IMR-90 (cell line): ENCODE measurements around the gene MLKL. TPM values are rescaled to one million over a fixed set of nuclear protein-coding genes. Genes with fewer than 3 reads are reported as not detected.

Experiments used
- ATAC-seq: fragments of 200-7000 bp; cut with Tn5 transposase; 2 replicates; pipeline ENCODE4 v1.9.1; 2020; ENCODE audit warnings: low read depth, mild to moderate bottlenecking, moderate library complexity
- BruUV-seq: library from RNA; stranded (reverse); fragments of 400-500 nt; replicated peaks from 2 replicates; lab custom pipeline; 2021; lab: Mats Ljungman, UMichigan
- CTCF ChIA-PET: fragments of 300-600 bp; formaldehyde crosslinking; extraction: SDS; loops from one replicate; lab custom pipeline; 2021; ENCODE audit warnings: antibody characterized with exemption; lab: Yijun Ruan, JAX
- POLR2A ChIA-PET: fragments of 300-600 bp; sonication (Branson Sonifier 250); formaldehyde crosslinking; loops from one replicate; lab custom pipeline; 2022; ENCODE audit warnings: antibody characterized with exemption; ENCODE audit not compliant: unreplicated experiment; lab: Charles Lee
- DNase-seq: peaks from one replicate; pipeline ENCODE4 v3.0.0; 2013
- H2AFZ ChIP-seq: replicated peaks from 2 replicates; pipeline ENCODE3; 2013; ENCODE audit warnings: low read length, mild to moderate bottlenecking; ENCODE audit not compliant: poor library complexity
- H2AK5ac ChIP-seq: 2 replicates; pipeline ENCODE4 v1.6.1; 2013; ENCODE audit warnings: low read depth, low read length, inconsistent platforms
- H2AK9ac ChIP-seq: replicated peaks from 2 replicates; pipeline ENCODE3; 2013; ENCODE audit warnings: mild to moderate bottlenecking, low read depth, low read length, moderate library complexity; ENCODE audit not compliant: poor library complexity
- H2BK120ac ChIP-seq: 2 replicates; pipeline ENCODE4 v1.6.1; 2013; ENCODE audit warnings: low read depth, low read length, inconsistent platforms
- H2BK15ac ChIP-seq: 3 replicates; pipeline ENCODE4 v1.6.1; 2013; ENCODE audit warnings: low read depth, low read length, inconsistent platforms
- H2BK20ac ChIP-seq: 2 replicates; pipeline ENCODE4 v1.6.1; 2013; ENCODE audit warnings: low read depth, mild to moderate bottlenecking, inconsistent platforms, low read length, moderate library complexity
- H2BK5ac ChIP-seq: 2 replicates; pipeline ENCODE4 v1.6.1; 2013; ENCODE audit warnings: mild to moderate bottlenecking, low read depth, low read length, inconsistent platforms; ENCODE audit not compliant: poor library complexity, severe bottlenecking
- H3K14ac ChIP-seq: replicated peaks from 2 replicates; pipeline ENCODE4 v1.6.1; 2013; ENCODE audit warnings: low read depth, low read length, inconsistent platforms
- H3K18ac ChIP-seq: 2 replicates; pipeline ENCODE4 v1.6.1; 2013; ENCODE audit warnings: low read depth, low read length, control low read depth
- H3K23ac ChIP-seq: 2 replicates; pipeline ENCODE4 v1.6.1; 2013; ENCODE audit warnings: low read depth, low read length, inconsistent platforms
- H3K27ac ChIP-seq: 2 replicates; pipeline ENCODE4 v1.5.1; 2013; ENCODE audit warnings: mild to moderate bottlenecking, control low read depth, low read length; ENCODE audit not compliant: insufficient read depth
- H3K27me3 ChIP-seq: 2 replicates; pipeline ENCODE4 v1.6.1; 2013; ENCODE audit warnings: low read length; ENCODE audit not compliant: control insufficient read depth, insufficient read depth
- H3K36me3 ChIP-seq: 2 replicates; pipeline ENCODE4 v1.6.1; 2013; ENCODE audit warnings: low read length, mixed read lengths; ENCODE audit not compliant: control insufficient read depth, insufficient read depth
- H3K4ac ChIP-seq: 2 replicates; pipeline ENCODE4 v1.6.1; 2013; ENCODE audit warnings: low read depth, low read length, inconsistent platforms
- H3K4me1 ChIP-seq: 2 replicates; pipeline ENCODE4 v1.6.1; 2013; ENCODE audit warnings: low read length, mixed read lengths; ENCODE audit not compliant: control insufficient read depth, insufficient read depth
- H3K4me2 ChIP-seq: 2 replicates; pipeline ENCODE4 v1.6.1; 2013; ENCODE audit warnings: low read depth, mild to moderate bottlenecking, control low read depth, low read length, moderate library complexity
- H3K4me3 ChIP-seq: 2 replicates; pipeline ENCODE4 v1.5.1; 2013; ENCODE audit warnings: low read depth, mild to moderate bottlenecking, control low read depth, low read length, moderate library complexity; ENCODE audit not compliant: insufficient read depth
- H3K56ac ChIP-seq: 2 replicates; pipeline ENCODE4 v1.6.1; 2013; ENCODE audit warnings: low read length, inconsistent platforms; ENCODE audit not compliant: insufficient read depth; ENCODE audit errors: extremely low read depth
- H3K79me1 ChIP-seq, 2 experiments: 2 replicates each; pipeline ENCODE4 v1.6.1; 2013; ENCODE audit warnings: low read length in 2 of 2, inconsistent platforms in 1 of 2, low read depth in 1 of 2
- H3K9ac ChIP-seq: 2 replicates; pipeline ENCODE4 v1.6.1; 2013; ENCODE audit warnings: low read depth, low read length, control low read depth
- H3K9me1 ChIP-seq: 2 replicates; pipeline ENCODE4 v1.6.1; 2013; ENCODE audit warnings: low read length, inconsistent platforms; ENCODE audit not compliant: insufficient read depth
- H3K9me3 ChIP-seq: 2 replicates; pipeline ENCODE4 v1.6.1; 2013; ENCODE audit warnings: low read length; ENCODE audit not compliant: control insufficient read depth, insufficient read depth
- H4K20me1 ChIP-seq: 2 replicates; pipeline ENCODE4 v1.6.1; 2013; ENCODE audit warnings: low read length, inconsistent platforms; ENCODE audit not compliant: insufficient read depth
- H4K5ac ChIP-seq: 2 replicates; pipeline ENCODE4 v1.6.1; 2013; ENCODE audit warnings: mild to moderate bottlenecking, low read depth, low read length, control low read depth
- H4K8ac ChIP-seq, 2 experiments: 2 replicates each; pipeline ENCODE4 v1.6.1; 2013; ENCODE audit warnings: low read depth in 2 of 2, low read length in 2 of 2, control low read depth in 1 of 2, inconsistent platforms in 1 of 2
- H4K91ac ChIP-seq: 2 replicates; pipeline ENCODE4 v1.6.1; 2013; ENCODE audit warnings: low read depth, low read length, inconsistent platforms; ENCODE audit not compliant: insufficient read depth
- MXI1 ChIP-seq: IDR thresholded peaks from 2 replicates; pipeline ENCODE4 v1.6.1; 2012; ENCODE audit warnings: low read depth, mild to moderate bottlenecking, low read length, moderate library complexity, borderline replicate concordance
- POLR2A ChIP-seq: IDR thresholded peaks from 2 replicates; pipeline ENCODE4 v1.6.1; 2012; ENCODE audit warnings: mild to moderate bottlenecking, low read depth, low read length
- WGBS, 2 experiments: methylation state at CpG; one replicate each; pipeline versions ENCODE4 v1.1.5 to v1.1.7; 2013; ENCODE audit warnings: missing lambda C conversion rate in 2 of 2; ENCODE audit not compliant: insufficient read length in 1 of 2; ENCODE audit errors: extremely low coverage in 2 of 2; 5-methylcytosine and 5-hydroxymethylcytosine counted together
- dilution Hi-C: fragments of 300-500 bp; cut with HindIII; formaldehyde crosslinking; loops from one replicate; pipeline ENCODE4 v1.14.3; 2018; ENCODE audit warnings: low sequenced_read_pairs; ENCODE audit not compliant: unreplicated experiment
- in situ Hi-C: fragments of 300-500 bp; cut with MboI; formaldehyde crosslinking; loops from 3 replicates; pipeline ENCODE4 v1.14.3; 2019; ENCODE audit warnings: low sequenced_read_pairs, inconsistent platforms, mixed read lengths
- intact Hi-C: fragments of 100-400 bp; cut with micrococcal nuclease; formaldehyde crosslinking; loops from 2 replicates; pipeline ENCODE4 v1.10.0; 2022
- polyA plus RNA-seq, 3 experiments: library from polyadenylated mRNA; depleted of rRNA; stranded (reverse); fragments of >200 nt; gene quantifications; 2 replicates each; pipeline ENCODE4 v1.2.3, GENCODE V29; 2012; ENCODE audit warnings: low replicate concordance in 1 of 3
- total RNA-seq: library from RNA; depleted of rRNA; stranded (reverse); fragments of >200 nt; gene quantifications from 2 replicates; pipeline ENCODE4 v1.2.3, GENCODE V29; 2012
- TF ChIP-seq, protein P1 (sequence below): fragments of 150-350 bp; IDR thresholded peaks from 2 replicates; pipeline ENCODE4 v1.6.1; 2016; ENCODE audit warnings: low read depth, mild to moderate bottlenecking, low read length, moderate library complexity, borderline replicate concordance

The MLKL gene
- total and polyA plus RNA-seq, 2 of the 4 experiments (the other 2 are of a cell fraction) = 3.6 to 4.5 TPM

DNA sequence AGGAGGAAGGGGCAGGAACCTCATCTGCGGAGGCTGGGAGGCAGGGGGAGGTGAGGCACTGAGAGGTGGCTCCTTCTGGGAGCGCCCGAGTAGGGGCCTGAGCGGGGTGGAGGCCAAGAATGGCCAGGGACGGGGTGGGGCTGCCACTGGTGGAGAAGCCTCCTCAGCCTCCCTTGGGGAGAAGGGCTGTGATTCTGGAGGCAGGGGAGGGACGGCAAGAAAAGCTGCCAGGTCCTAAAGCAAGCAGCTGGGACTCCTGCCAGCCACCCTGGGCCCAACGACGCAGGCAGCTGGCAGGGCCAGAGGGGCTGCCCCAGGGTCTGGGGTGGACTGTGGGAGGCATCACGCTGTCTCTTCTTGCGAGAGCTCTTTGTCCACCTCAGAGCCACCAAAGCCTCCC is 12.7 kb upstream of the MLKL start:
- ATAC-seq = no peak
- CTCF ChIA-PET = interaction anchor here (1.0 to 4.1 kb wide), 2 partner anchors 16 to 149 kb away, joined by 3 to 36 read pairs; no protein-coding TSS in a partner anchor
- BruUV-seq = no TSS peak

More for the DNA sequence above, 12.7 kb upstream of the MLKL start:
- no peaks in the 10 kb centered on the region for H3K79me1 ChIP-seq
- no peak overlapping the region for H3K4me2 ChIP-seq
- no peak overlapping the region for H3K4me3 ChIP-seq
- no peak overlapping the region for H2AFZ ChIP-seq
- H3K9me3 ChIP-seq = no peaks in the 10 kb centered on the region
- H3K9me1 ChIP-seq = no peaks in the 10 kb centered on the region
- H3K36me3 ChIP-seq = no peaks in the 10 kb centered on the region
- no peak overlapping the region for H2AK5ac ChIP-seq
- H3K9ac ChIP-seq = no peak overlapping the region
- H4K91ac ChIP-seq = no peak overlapping the region
- no peak overlapping the region for H2BK20ac ChIP-seq
- no peak overlapping the region for H2BK120ac ChIP-seq
- H2AK9ac ChIP-seq = no peak overlapping the region
- dilution Hi-C loops = no loop called here
- TF ChIP-seq MXI1 = no peak
- TF ChIP-seq POLR2A = no peak
- TF ChIP-seq, protein P1, sequence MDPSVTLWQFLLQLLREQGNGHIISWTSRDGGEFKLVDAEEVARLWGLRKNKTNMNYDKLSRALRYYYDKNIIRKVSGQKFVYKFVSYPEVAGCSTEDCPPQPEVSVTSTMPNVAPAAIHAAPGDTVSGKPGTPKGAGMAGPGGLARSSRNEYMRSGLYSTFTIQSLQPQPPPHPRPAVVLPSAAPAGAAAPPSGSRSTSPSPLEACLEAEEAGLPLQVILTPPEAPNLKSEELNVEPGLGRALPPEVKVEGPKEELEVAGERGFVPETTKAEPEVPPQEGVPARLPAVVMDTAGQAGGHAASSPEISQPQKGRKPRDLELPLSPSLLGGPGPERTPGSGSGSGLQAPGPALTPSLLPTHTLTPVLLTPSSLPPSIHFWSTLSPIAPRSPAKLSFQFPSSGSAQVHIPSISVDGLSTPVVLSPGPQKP = no peak
- DNase-seq = no peak
- H4K8ac ChIP-seq = no peak overlapping the region
- H3K56ac ChIP-seq = no peak overlapping the region
- H2BK15ac ChIP-seq = no peak overlapping the region
- H3K18ac ChIP-seq = no peak overlapping the region
- H3K4me1 ChIP-seq = no peaks in the 10 kb centered on the region
- H3K27ac ChIP-seq = no peak overlapping the region
- H3K4ac ChIP-seq = no peak overlapping the region
- no peak overlapping the region for H2BK5ac ChIP-seq
- POLR2A ChIA-PET = no interaction called here
- no peak overlapping the region for H3K23ac ChIP-seq
- no peaks in the 10 kb centered on the region for H4K20me1 ChIP-seq
- 78% methylated on average over 1 of the region's 10 CpGs; no CpG with 5 or more reads in 1 of the 2 experiments for WGBS, 2 experiments
- peaks cover 14% of the 10 kb centered on the region; the same call in 1 of the 2 replicates for H3K27me3 ChIP-seq
- no peak overlapping the region for H4K5ac ChIP-seq
- in situ Hi-C loops = loop anchor here (5.0 kb wide), 1 partner anchor 94 kb away; no protein-coding TSS in a partner anchor
- H3K14ac ChIP-seq = no peak overlapping the region
- intact Hi-C loops = no loop called here
